Measurements from ENCODE around the gene INTS11. TPM values are rescaled to one million over a fixed set of nuclear protein-coding genes. Genes with fewer than 3 reads are reported as not detected.

INTS11 gene
- total and polyA plus RNA-seq, 2 of the 13 experiments (the other 11 are each of a cell fraction or from before 2014, with no cell fraction given), result 52.8 to 94.8 TPM

DNA sequence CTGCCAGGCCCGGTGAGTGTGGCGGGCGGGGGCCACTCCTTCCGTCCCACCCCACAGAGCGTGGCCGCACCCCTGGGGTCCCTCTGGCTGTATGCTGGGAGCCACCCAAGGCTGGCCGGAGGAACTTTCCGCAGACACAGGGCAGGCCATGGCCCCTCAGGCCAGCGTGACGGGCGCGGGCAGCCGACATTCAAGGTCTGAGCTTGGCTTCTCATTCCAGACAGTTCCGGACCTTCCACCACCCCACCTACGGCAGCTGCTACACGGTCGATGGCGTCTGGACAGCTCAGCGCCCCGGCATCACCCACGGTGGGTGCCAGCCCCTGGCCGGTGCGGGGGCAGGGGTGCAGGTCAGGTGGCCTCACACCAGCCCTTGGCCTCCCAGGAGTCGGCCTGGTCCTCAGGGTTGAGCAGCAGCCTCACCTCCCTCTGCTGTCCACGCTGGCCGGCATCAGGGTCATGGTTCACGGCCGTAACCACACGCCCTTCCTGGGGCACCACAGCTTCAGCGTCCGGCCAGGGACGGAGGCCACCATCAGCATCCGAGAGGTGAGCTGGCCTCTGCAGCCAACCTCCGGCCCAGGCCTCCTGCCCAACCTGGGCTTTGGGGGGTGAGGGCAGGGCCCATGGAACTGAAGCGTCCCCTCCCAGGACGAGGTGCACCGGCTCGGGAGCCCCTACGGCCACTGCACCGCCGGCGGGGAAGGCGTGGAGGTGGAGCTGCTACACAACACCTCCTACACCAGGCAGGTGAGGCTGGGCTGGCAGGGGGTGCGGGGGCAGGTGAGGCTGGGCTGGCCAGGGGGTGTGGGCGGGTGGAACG, 37.0 kb downstream of the INTS11 start (continued):
- TF ChIP-seq SMC3 (IDR thresholded peaks at IDR 0.05; ENCODE audit: low read length) (no peak), HNF4G (IDR thresholded peaks at IDR 0.05; ENCODE audit: borderline replicate concordance, low read depth, low read length) (peak; percentile 11; the same call in 1 of the 2 replicates), HNF4G (CRISPR knock-in tag; IDR thresholded peaks at IDR 0.05; ENCODE audit: borderline replicate concordance, low read depth) (no peak; the same call in 1 of the 2 replicates), ARID4A (CRISPR knock-in tag; IDR thresholded peaks at IDR 0.05; ENCODE audit: borderline replicate concordance) (peak; percentile 44; the same call in 1 of the 2 replicates), KDM6A (CRISPR knock-in tag; IDR thresholded peaks at IDR 0.05; ENCODE audit: low read depth) (0 out of 2 replicates have a peak, but pooled peaks have one; percentile 29), ZNF710 (CRISPR knock-in tag; IDR thresholded peaks at IDR 0.05; ENCODE audit: borderline replicate concordance) (no peak), AKAP8 (CRISPR knock-in tag; IDR thresholded peaks at IDR 0.05) (no peak), ZNF790 (CRISPR knock-in tag; IDR thresholded peaks at IDR 0.05; ENCODE audit: borderline replicate concordance) (no peak), ZNF709 (CRISPR knock-in tag; IDR thresholded peaks at IDR 0.05) (0 out of 2 replicates have a peak, but pooled peaks have one; percentile 59), ZIK1 (CRISPR knock-in tag; IDR thresholded peaks at IDR 0.05; ENCODE audit: borderline replicate concordance, low read depth) (0 out of 2 replicates have a peak, but pooled peaks have one; percentile 63), ZNF670 (CRISPR knock-in tag; IDR thresholded peaks at IDR 0.05; ENCODE audit: borderline replicate concordance) (no peak), SPEN (CRISPR knock-in tag; IDR thresholded peaks at IDR 0.05; ENCODE audit: low read depth) (peak; percentile 54), TAF1 (CRISPR knock-in tag; IDR thresholded peaks at IDR 0.05) (no peak), ERF (CRISPR knock-in tag; IDR thresholded peaks at IDR 0.05) (peak; percentile 28; the same call in 1 of the 2 replicates), MYC (CRISPR knock-in tag; IDR thresholded peaks at IDR 0.05; ENCODE audit: borderline replicate concordance) (peak; percentile 60; the same call in 1 of the 2 replicates)
- TF ChIP-seq, protein P1, sequence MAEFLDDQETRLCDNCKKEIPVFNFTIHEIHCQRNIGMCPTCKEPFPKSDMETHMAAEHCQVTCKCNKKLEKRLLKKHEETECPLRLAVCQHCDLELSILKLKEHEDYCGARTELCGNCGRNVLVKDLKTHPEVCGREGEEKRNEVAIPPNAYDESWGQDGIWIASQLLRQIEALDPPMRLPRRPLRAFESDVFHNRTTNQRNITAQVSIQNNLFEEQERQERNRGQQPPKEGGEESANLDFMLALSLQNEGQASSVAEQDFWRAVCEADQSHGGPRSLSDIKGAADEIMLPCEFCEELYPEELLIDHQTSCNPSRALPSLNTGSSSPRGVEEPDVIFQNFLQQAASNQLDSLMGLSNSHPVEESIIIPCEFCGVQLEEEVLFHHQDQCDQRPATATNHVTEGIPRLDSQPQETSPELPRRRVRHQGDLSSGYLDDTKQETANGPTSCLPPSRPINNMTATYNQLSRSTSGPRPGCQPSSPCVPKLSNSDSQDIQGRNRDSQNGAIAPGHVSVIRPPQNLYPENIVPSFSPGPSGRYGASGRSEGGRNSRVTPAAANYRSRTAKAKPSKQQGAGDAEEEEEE (CRISPR knock-in tag; IDR thresholded peaks at IDR 0.05; ENCODE audit: borderline replicate concordance), result no peak
- TF ChIP-seq, protein P2, sequence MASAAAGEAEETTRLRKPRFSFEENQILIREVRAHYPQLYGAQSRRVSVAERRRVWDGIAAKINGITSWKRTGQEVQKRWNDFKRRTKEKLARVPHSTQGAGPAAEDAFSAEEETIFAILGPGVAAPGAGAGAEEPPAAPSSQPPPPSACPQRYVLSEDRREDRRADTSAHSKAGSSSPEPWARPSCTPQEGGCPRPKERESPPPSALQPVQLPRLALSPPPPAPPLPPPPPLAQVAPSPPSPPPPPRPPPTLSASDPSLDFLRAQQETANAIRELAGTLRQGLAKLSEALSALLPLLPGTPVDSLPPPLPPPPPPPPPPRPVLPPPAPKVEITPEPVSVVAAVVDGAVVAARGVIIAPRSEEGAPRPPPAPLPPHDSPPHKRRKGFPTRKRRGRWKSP (CRISPR knock-in tag; IDR thresholded peaks at IDR 0.05), result no peak
- TF ChIP-seq, protein P3, sequence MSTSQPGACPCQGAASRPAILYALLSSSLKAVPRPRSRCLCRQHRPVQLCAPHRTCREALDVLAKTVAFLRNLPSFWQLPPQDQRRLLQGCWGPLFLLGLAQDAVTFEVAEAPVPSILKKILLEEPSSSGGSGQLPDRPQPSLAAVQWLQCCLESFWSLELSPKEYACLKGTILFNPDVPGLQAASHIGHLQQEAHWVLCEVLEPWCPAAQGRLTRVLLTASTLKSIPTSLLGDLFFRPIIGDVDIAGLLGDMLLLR (CRISPR knock-in tag; IDR thresholded peaks at IDR 0.05), result no peak
